ENCODE results near the gene HMGB4. TPM values are rescaled to one million over a fixed set of nuclear protein-coding genes. Genes with fewer than 3 reads are reported as not detected.

The HMGB4 gene
- total RNA-seq, 1 experiment from 2014 or later, result not detected

GRCh38 chr1:33822396-33822795 lies 41.5 kb upstream of the HMGB4 start:
- CTCF ChIA-PET, result interaction anchor here (0.6 to 1.9 kb wide), 2 partner anchors 19 to 680 kb away, joined by 3 to 4 read pairs; no protein-coding TSS in a partner anchor

GRCh38 chr1:33823401-33823800 lies 40.5 kb upstream of the HMGB4 start:
- no peak for TF ChIP-seq CTCF (IDR thresholded peaks at IDR 0.05; ENCODE audit: unreplicated experiment)
- intact Hi-C loops (cut with micrococcal nuclease), result no loop called here
- POLR2A ChIA-PET, result no interaction called here
- Mint-ChIP-seq H3K9me3 (ENCODE audit: unreplicated experiment) (peaks cover 43% of the 10 kb centered on the region), H3K36me3 (ENCODE audit: insufficient read depth, unreplicated experiment) (no peaks in the 10 kb centered on the region), H3K4me3 (ENCODE audit: unreplicated experiment) (no peak overlapping the region), H3K4me1 (ENCODE audit: insufficient read depth, unreplicated experiment) (no peaks in the 10 kb centered on the region), H3K27ac (ENCODE audit: low read depth, unreplicated experiment) (no peak overlapping the region), H3K27me3 (ENCODE audit: insufficient read depth, unreplicated experiment) (no peaks in the 10 kb centered on the region)
- DNase-seq (ENCODE audit: unreplicated experiment), result no peak
- BruUV-seq (replicated peaks), result no TSS peak
- CTCF ChIA-PET, result no interaction called here

More at GRCh38 chr1:33822396-33822795, 41.5 kb upstream of the HMGB4 start:
- no TSS peak for BruUV-seq (replicated peaks)
- peaks cover 39% of the 10 kb centered on the region for H3K9me3 Mint-ChIP-seq (ENCODE audit: unreplicated experiment)
- POLR2A ChIA-PET, result no interaction called here
- no peak overlapping the region for H3K27ac Mint-ChIP-seq (ENCODE audit: low read depth, unreplicated experiment)
- H3K36me3 Mint-ChIP-seq (ENCODE audit: insufficient read depth, unreplicated experiment), result no peaks in the 10 kb centered on the region
- no peaks in the 10 kb centered on the region for H3K4me1 Mint-ChIP-seq (ENCODE audit: insufficient read depth, unreplicated experiment)
- DNase-seq (ENCODE audit: unreplicated experiment), result no peak
- no peak for TF ChIP-seq CTCF (IDR thresholded peaks at IDR 0.05; ENCODE audit: unreplicated experiment)
- no peak overlapping the region for H3K4me3 Mint-ChIP-seq (ENCODE audit: unreplicated experiment)
- intact Hi-C loops (cut with micrococcal nuclease), result no loop called here
- no peaks in the 10 kb centered on the region for H3K27me3 Mint-ChIP-seq (ENCODE audit: insufficient read depth, unreplicated experiment)

GRCh38 chr1:33823830-33824229 lies 40.0 kb upstream of the HMGB4 start:
- no peak for TF ChIP-seq CTCF (IDR thresholded peaks at IDR 0.05; ENCODE audit: unreplicated experiment)
- CTCF ChIA-PET, result no interaction called here

GRCh38 chr1:33824321-33824720 lies 39.6 kb upstream of the HMGB4 start:
- Mint-ChIP-seq H3K27me3 (ENCODE audit: insufficient read depth, unreplicated experiment) (no peaks in the 10 kb centered on the region), H3K4me3 (ENCODE audit: unreplicated experiment) (no peak overlapping the region), H3K9me3 (ENCODE audit: unreplicated experiment) (peaks cover 47% of the 10 kb centered on the region), H3K36me3 (ENCODE audit: insufficient read depth, unreplicated experiment) (no peaks in the 10 kb centered on the region), H3K4me1 (ENCODE audit: insufficient read depth, unreplicated experiment) (no peaks in the 10 kb centered on the region), H3K27ac (ENCODE audit: low read depth, unreplicated experiment) (no peak overlapping the region)
- DNase-seq (ENCODE audit: unreplicated experiment), result no peak
- TF ChIP-seq CTCF (IDR thresholded peaks at IDR 0.05; ENCODE audit: unreplicated experiment), result no peak
- BruUV-seq (replicated peaks), result no TSS peak
- intact Hi-C loops (cut with micrococcal nuclease), result no loop called here
- CTCF ChIA-PET, result no interaction called here
- POLR2A ChIA-PET, result no interaction called here

More at GRCh38 chr1:33823830-33824229, 40.0 kb upstream of the HMGB4 start:
- H3K27ac Mint-ChIP-seq (ENCODE audit: low read depth, unreplicated experiment), result no peak overlapping the region
- POLR2A ChIA-PET, result no interaction called here
- no peaks in the 10 kb centered on the region for H3K27me3 Mint-ChIP-seq (ENCODE audit: insufficient read depth, unreplicated experiment)
- no TSS peak for BruUV-seq (replicated peaks)
- no peak for DNase-seq (ENCODE audit: unreplicated experiment)
- intact Hi-C loops (cut with micrococcal nuclease), result no loop called here
- H3K9me3 Mint-ChIP-seq (ENCODE audit: unreplicated experiment), result peaks cover 43% of the 10 kb centered on the region
- no peaks in the 10 kb centered on the region for H3K4me1 Mint-ChIP-seq (ENCODE audit: insufficient read depth, unreplicated experiment)
- H3K36me3 Mint-ChIP-seq (ENCODE audit: insufficient read depth, unreplicated experiment), result no peaks in the 10 kb centered on the region
- H3K4me3 Mint-ChIP-seq (ENCODE audit: unreplicated experiment), result no peak overlapping the region

Measured in MCF 10A (cell line).